GM12878 (cell line): ENCODE measurements around the gene CAMK2N2.

Experiments used
- BACH1 ChIP-seq: fragments of 450-650 bp; IDR thresholded peaks from 2 replicates; pipeline ENCODE4 v1.6.1; 2017; ENCODE audit warnings: mild to moderate bottlenecking, borderline replicate concordance
- FOXM1 ChIP-seq: IDR thresholded peaks from 2 replicates; pipeline ENCODE4 v1.6.1; 2012; ENCODE audit warnings: low read depth, mild to moderate bottlenecking, inconsistent platforms, low read length, moderate library complexity
- RAD21 ChIP-seq: IDR thresholded peaks from 2 replicates; pipeline ENCODE4 v1.6.1; 2011; ENCODE audit warnings: mild to moderate bottlenecking, low read depth, low read length, moderate library complexity; ENCODE audit not compliant: insufficient read depth
- SIN3A ChIP-seq: IDR thresholded peaks from 2 replicates; pipeline ENCODE4 v1.6.1; 2012; ENCODE audit warnings: low read depth, low read length, improper control_type of control experiment
- TF ChIP-seq, protein P1 (sequence below): fragments of 450-650 bp; IDR thresholded peaks from 2 replicates; pipeline ENCODE4 v1.6.1; 2017; ENCODE audit warnings: mild to moderate bottlenecking, moderate library complexity
- TF ChIP-seq, protein P2 (sequence below), 3 experiments: IDR thresholded peaks in 2 of 3; conservative IDR thresholded peaks in 1 of 3; 2 replicates each; pipeline ENCODE4 v1.5.1; 2011; ENCODE audit warnings: low read depth in 3 of 3, low read length in 3 of 3, mild to moderate bottlenecking in 3 of 3, control low read depth in 2 of 3, moderate library complexity in 2 of 3, inconsistent platforms in 1 of 3, mixed read lengths in 1 of 3; ENCODE audit not compliant: control insufficient read depth in 2 of 3, insufficient read depth in 1 of 3; ENCODE audit errors: extremely low read depth in 1 of 3

DNA sequence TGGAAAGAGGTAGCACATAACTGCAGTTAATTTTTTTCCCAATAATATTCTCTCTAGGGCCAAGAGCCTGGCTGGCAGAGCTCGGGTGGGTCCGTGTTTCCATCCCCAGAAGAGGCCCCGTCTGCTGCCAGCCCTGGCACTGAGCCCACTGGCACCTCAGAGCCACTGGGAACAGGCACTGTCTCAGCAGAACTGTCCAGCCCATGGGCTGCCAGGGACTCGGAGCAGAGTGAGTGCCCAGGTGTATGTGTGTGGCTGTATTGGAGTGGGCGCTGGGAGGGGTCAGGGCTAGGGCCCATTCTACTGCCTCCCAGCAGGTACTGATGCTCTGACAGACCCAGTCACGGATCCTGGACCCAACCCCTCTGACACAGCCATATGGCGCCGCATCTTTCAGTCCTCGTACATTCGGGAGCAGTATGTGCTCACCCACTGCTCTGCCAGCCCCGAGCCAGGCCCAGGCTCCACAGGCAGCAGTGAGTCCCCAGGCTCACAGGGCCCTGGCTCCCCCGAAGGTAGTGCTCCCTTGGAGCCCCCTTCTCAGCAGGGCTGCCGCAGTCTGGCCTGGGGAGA, 23.0 kb downstream of the CAMK2N2 start:
- TF ChIP-seq RAD21 (no peak), BACH1 (no peak), SIN3A (no peak), FOXM1 (no peak)
- TF ChIP-seq, protein P1, sequence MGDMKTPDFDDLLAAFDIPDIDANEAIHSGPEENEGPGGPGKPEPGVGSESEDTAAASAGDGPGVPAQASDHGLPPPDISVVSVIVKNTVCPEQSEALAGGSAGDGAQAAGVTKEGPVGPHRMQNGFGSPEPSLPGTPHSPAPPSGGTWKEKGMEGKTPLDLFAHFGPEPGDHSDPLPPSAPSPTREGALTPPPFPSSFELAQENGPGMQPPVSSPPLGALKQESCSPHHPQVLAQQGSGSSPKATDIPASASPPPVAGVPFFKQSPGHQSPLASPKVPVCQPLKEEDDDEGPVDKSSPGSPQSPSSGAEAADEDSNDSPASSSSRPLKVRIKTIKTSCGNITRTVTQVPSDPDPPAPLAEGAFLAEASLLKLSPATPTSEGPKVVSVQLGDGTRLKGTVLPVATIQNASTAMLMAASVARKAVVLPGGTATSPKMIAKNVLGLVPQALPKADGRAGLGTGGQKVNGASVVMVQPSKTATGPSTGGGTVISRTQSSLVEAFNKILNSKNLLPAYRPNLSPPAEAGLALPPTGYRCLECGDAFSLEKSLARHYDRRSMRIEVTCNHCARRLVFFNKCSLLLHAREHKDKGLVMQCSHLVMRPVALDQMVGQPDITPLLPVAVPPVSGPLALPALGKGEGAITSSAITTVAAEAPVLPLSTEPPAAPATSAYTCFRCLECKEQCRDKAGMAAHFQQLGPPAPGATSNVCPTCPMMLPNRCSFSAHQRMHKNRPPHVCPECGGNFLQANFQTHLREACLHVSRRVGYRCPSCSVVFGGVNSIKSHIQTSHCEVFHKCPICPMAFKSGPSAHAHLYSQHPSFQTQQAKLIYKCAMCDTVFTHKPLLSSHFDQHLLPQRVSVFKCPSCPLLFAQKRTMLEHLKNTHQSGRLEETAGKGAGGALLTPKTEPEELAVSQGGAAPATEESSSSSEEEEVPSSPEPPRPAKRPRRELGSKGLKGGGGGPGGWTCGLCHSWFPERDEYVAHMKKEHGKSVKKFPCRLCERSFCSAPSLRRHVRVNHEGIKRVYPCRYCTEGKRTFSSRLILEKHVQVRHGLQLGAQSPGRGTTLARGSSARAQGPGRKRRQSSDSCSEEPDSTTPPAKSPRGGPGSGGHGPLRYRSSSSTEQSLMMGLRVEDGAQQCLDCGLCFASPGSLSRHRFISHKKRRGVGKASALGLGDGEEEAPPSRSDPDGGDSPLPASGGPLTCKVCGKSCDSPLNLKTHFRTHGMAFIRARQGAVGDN, result no peak
- TF ChIP-seq, protein P2, sequence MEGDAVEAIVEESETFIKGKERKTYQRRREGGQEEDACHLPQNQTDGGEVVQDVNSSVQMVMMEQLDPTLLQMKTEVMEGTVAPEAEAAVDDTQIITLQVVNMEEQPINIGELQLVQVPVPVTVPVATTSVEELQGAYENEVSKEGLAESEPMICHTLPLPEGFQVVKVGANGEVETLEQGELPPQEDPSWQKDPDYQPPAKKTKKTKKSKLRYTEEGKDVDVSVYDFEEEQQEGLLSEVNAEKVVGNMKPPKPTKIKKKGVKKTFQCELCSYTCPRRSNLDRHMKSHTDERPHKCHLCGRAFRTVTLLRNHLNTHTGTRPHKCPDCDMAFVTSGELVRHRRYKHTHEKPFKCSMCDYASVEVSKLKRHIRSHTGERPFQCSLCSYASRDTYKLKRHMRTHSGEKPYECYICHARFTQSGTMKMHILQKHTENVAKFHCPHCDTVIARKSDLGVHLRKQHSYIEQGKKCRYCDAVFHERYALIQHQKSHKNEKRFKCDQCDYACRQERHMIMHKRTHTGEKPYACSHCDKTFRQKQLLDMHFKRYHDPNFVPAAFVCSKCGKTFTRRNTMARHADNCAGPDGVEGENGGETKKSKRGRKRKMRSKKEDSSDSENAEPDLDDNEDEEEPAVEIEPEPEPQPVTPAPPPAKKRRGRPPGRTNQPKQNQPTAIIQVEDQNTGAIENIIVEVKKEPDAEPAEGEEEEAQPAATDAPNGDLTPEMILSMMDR (IDR thresholded peaks at IDR 0.05 in 2 of 3, conservative IDR thresholded peaks at IDR 0.05 in 1 of 3; ENCODE audit: control insufficient read depth in 2 of 3, extremely low read depth in 1 of 3, insufficient read depth in 1 of 3, low read depth in 3 of 3, low read length in 3 of 3), result no peak
